ENCODE results near the gene FBLN2. TPM values are rescaled to one million over a fixed set of nuclear protein-coding genes. Genes with fewer than 3 reads are reported as not detected.

Gene FBLN2
- polyA plus RNA-seq, 6 donors from 2014 or later: 4.8 to 17.8 (median 8.0) TPM

DNA sequence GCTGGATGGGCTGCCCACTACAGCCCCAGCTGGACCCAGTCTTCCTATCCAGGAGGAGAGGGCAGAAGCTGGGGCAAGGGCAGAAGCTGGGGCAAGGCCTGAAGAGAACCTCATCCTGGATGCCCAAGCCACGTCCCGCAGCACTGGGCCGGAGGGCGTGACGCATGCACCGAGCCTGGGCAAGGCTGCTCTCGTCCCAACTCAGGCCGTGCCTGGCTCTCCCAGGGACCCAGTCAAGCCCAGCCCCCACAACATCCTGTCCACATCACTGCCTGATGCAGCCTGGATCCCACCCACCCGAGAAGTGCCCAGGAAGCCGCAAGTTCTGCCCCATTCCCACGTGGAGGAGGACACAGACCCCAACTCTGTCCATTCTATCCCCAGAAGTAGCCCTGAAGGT lies 22.3 kb downstream of the FBLN2 start:
- Mint-ChIP-seq H3K27ac (no peak overlapping the region), H3K36me3 (no peaks in the 10 kb centered on the region)

DNA sequence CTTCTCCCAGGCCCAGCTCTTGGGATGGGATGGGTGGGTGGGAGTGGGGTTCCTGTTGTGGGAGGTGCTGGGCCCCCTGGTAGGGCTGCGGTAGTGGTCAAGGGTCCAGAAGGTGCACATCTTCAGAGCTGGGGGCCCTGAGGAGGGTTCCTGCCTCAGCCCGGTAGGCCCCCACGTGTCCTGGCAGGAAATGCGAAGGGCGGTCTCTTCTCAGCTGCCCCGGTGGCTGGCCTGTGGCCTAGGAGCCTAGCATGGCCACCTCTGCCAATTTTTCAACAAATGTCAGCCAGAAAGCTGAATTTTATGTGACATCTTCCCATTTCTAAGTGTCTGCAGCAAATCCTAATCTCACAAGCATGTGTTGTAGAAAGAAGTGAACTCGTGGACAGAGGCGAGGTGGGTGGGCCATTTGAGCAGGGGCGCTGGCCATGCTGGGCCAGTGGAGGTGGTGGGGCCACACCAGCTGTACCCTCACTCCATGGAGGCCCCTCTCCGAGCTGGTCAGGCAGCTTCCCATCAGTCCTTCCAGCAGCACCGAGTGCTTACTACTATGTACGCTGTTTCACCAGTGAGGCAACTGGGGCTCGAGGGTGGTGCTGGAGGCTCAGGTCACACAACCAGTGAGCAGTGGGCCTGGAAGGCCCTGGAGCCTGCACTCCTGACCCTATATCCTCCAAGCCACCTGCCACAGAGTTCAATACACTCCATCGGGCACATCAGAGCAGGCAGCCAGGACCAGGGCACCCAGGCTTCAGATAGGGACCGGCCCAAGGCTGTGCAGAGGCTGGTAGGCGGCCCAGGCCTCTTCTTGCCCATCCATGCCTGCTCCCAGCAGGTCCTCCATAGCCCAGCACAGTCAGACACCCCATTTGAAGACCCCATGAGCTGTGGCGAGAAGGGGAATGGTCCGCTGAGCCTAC lies 23.2 kb downstream of the FBLN2 start:
- no peak overlapping the region for H3K4me3 Mint-ChIP-seq
- peaks cover 0 to 10% (median 0%) of the 10 kb centered on the region in 3 donors for H3K27me3 Mint-ChIP-seq
- H3K27ac Mint-ChIP-seq: peak overlapping the region in 1 of 6 donors; percentile 49
- no peak for ATAC-seq (ENCODE audit: low read depth in 2 of 2)
- H3K9me3 Mint-ChIP-seq: no peaks in the 10 kb centered on the region
- no peak for DNase-seq
- no peaks in the 10 kb centered on the region for H3K36me3 Mint-ChIP-seq
- peaks cover 0 to 10% (median 5%) of the 10 kb centered on the region in 3 donors for H3K4me1 Mint-ChIP-seq

More for the DNA sequence above, 22.3 kb downstream of the FBLN2 start:
- ATAC-seq (ENCODE audit: low read depth in 2 of 2) (no peak), DNase-seq (no peak)
- H3K4me1 Mint-ChIP-seq: peaks cover 0 to 15% (median 2%) of the 10 kb centered on the region in 3 donors
- no peaks in the 10 kb centered on the region for H3K9me3 Mint-ChIP-seq
- H3K27me3 Mint-ChIP-seq: peaks cover 0 to 10% (median 0%) of the 10 kb centered on the region in 3 donors
- H3K4me3 Mint-ChIP-seq: no peak overlapping the region

DNA sequence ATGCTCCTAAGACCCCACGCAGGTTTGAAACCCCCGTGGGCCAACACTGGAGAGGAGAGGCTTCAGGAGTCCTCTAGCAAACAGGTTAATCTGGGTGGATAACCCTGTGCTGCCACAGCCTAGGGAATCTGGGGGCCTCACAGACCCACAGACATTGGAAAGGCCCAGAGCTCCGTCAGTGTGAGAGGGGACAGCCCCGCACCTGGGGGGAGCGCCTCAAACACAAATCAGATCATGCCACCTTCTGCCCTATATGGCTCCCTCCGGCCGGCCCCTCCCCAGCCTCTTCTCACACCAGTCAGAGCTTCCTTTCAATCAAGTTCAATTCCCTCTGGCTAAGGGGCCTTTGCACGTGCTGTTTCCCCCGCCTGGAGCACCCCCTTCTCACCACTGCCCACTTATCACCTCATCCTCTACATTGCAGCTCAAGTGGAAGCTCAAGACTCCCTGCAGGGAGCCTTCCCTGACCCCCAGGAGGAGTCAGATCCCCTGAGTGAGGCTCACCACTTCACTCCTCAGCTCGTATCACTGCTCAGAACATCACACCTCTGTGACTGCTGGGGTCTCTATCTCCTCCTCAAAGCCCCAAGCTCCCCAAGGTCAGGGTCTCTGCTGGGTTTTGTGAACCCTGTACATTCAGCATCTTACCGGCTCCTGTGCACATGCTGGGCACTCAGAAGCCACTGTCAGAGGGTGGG lies 24.1 kb downstream of the FBLN2 start:
- Mint-ChIP-seq H3K36me3 (no peaks in the 10 kb centered on the region), H3K4me3 (no peak overlapping the region), H3K27ac (no peak overlapping the region), H3K4me1 (peaks cover 0 to 10% (median 8%) of the 10 kb centered on the region in 3 donors), H3K9me3 (no peaks in the 10 kb centered on the region), H3K27me3 (peaks cover 0 to 9% (median 0%) of the 10 kb centered on the region in 3 donors)
- DNase-seq (no peak), ATAC-seq (ENCODE audit: low read depth in 2 of 2) (no peak)

DNA sequence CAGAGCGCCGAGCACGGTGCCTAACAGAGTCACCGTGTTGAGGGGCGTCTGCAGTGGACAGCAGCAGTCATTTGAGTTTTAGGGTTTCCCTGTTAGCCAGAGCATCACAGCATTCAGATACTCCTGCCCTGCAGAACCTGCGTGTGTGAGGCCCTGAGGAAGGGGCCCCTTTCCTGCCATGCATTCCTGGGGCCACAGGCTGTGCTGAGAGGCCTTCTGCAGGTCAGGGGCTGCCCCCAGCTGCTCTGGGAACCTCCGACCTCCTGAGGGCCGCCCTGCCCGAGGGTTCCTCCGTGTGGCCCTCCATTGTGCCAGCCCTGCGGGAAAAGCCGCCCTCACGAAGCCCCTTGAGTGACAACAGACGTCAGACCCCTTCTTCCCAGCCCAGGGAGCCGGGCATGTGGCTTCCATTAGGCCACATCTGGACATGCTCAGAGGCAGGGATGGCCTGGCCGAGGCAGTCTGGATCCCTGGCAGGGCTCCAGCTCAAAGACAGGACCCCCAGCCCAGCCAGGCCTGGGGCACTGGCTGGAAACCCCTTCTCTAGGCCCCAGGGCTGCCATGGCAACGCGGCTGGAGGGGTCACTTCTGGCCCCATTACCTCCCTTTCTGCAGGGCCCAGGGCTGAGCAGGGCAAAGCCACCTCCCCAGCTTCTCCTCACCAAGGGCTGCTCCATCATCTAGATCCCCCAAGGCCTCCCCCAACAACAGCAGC lies 25.3 kb downstream of the FBLN2 start:
- Mint-ChIP-seq H3K9me3 (no peaks in the 10 kb centered on the region), H3K27me3 (no peaks in the 10 kb centered on the region), H3K4me1 (peaks cover 0 to 6% (median 6%) of the 10 kb centered on the region in 3 donors), H3K4me3 (no peak overlapping the region), H3K36me3 (no peaks in the 10 kb centered on the region), H3K27ac (no peak overlapping the region)
- no peak for DNase-seq
- no peak for ATAC-seq (ENCODE audit: low read depth in 2 of 2)

DNA sequence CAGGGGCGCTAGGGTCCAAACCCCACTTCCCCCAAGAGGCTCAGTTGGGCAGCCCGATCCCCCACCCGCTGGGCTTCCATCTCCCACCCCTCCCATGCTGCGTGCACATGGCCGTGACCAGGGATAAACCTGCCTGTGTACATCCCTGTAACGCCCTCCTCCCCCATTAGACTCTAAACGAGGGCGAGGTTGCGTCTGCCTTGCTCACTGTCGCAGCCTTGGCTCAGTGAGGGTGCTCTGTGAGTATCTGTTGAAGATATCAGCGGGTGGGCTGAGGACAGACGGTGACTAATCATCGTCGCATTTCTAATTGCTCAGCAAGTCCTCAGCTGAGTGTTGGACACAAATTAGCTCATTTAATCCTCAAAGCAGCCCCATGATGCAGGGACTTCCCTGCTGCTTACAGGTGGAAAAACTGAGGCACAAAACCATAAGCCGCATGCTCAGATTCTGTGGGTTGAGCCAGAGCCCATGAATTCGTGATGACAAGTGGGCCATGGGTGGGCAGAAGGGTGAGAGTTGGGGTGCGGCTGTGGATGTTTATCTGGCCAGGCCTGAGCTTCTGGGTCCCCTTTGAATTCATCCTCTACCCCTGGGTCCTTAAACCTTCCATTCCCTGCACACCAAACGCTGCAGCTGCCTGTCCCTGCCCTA lies 26.0 kb downstream of the FBLN2 start:
- H3K36me3 Mint-ChIP-seq: no peaks in the 10 kb centered on the region
- no peak for ATAC-seq (ENCODE audit: low read depth in 2 of 2)
- peaks cover 0 to 6% (median 0%) of the 10 kb centered on the region in 3 donors for H3K4me1 Mint-ChIP-seq
- H3K27me3 Mint-ChIP-seq: no peaks in the 10 kb centered on the region
- no peaks in the 10 kb centered on the region for H3K9me3 Mint-ChIP-seq
- no peak overlapping the region for H3K27ac Mint-ChIP-seq
- no peak overlapping the region for H3K4me3 Mint-ChIP-seq
- no peak for DNase-seq

DNA sequence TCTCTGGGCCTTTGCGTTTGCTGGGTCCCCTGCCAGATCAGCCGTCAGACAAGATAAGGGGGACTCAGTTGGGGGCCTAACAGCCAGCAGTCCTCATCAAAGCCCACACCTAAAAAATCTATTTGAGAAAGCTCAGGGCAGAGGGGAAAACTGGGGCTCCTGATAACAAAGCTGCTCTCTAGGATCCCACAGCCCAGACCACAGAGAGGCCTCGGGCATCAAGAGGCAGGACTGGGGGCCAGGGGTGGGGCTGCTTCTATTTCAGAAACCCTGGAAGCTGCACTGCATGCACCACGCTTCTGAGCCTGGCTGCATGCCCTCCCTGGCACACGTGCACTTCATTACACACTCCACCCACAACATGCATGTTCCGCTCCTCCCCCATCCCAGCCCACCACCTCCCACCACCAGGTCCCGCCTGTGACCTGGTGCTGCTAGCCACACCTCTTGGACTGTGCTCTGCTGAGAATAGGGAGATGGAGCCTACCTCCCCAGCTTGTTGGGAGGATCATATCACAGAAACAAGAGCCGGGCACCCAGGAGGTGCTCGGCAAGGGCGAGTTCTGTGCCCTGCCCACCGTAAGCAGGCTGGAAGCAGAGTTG lies 26.6 kb downstream of the FBLN2 start:
- DNase-seq (no peak), ATAC-seq (ENCODE audit: low read depth in 2 of 2) (no peak)
- Mint-ChIP-seq H3K9me3 (no peaks in the 10 kb centered on the region), H3K4me1 (peaks cover 0 to 8% (median under 1%) of the 10 kb centered on the region in 3 donors), H3K27ac (no peak overlapping the region), H3K4me3 (peak overlapping the region in 1 of 8 donors; percentile 3), H3K36me3 (no peaks in the 10 kb centered on the region), H3K27me3 (no peaks in the 10 kb centered on the region)

DNA sequence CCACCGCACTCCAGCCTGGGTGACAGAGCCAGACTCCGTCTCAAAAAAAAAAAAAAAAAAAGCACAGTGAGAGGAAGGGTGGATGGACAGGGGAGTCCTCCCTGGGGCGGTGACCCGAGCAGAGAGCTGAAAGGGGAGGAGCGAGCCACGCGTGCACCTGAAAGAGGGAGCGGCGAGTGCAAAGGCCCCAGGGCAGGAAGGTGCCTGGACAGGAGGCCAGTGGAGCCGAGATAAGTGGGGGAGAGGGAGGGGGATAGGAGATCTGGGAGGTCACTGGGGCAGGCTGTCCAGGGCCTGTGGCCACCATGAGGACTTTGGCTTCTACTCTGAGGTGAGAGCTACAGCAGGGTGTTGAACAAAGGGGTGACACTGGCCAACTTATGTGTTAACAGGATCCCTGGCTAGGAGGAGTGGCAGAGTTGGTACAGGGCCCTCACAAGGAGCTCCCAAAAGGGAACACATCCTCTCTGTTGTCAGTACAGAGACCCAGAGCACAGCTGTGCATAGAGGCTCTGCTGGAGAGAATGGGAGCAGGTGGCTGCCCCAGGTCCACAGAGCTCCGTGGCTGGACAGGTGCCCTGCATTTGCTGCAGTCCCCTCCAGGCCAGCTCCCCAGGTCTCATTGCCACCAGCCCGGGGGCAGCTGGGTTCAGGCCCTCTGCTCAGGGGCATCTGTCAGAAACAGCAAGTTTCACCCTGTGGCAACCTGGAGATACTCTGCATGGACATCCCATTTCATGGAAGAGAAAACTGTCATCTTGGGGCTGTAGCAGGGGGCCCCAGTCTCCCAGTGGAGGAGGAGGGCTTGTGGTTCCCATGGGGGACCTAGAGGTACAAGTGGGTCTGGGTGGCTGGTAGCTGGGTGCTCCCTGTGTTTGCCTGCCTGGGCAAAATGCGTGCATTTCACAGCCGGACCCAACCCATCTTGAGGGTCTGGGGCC lies 28.5 kb downstream of the FBLN2 start:
- peak overlapping the region in 2 of 6 donors; percentile 44 to 72 for H3K27ac Mint-ChIP-seq
- H3K4me1 Mint-ChIP-seq: peaks cover 4 to 11% (median 4%) of the 10 kb centered on the region in 3 donors
- H3K9me3 Mint-ChIP-seq: no peaks in the 10 kb centered on the region
- ATAC-seq (ENCODE audit: low read depth in 2 of 2) (no peak), DNase-seq (no peak)
- no peak overlapping the region for H3K4me3 Mint-ChIP-seq
- no peaks in the 10 kb centered on the region for H3K27me3 Mint-ChIP-seq
- H3K36me3 Mint-ChIP-seq: no peaks in the 10 kb centered on the region

DNA sequence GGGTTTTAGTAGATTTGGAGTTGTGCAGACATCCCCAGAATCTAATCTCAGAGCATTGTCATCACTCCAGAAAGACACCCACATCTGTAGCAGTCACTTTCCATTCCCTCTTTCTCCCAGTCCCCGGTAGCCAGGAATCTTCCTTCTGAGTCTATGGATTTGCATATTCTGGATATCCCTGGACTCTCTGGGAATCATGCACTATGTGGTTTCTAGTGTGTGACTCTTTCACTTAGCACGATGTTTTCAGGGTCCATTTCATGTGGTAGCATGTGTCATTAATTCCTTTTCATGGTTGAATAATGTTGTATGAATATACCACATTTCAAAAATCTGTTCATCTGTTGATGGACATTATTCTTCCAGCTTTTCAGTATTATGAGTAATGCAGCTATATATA lies 29.3 kb downstream of the FBLN2 start:
- Mint-ChIP-seq H3K9me3 (no peaks in the 10 kb centered on the region), H3K36me3 (no peaks in the 10 kb centered on the region), H3K27me3 (no peaks in the 10 kb centered on the region), H3K4me3 (no peak overlapping the region), H3K27ac (no peak overlapping the region), H3K4me1 (peaks cover 4 to 11% (median 4%) of the 10 kb centered on the region in 3 donors)
- DNase-seq (no peak), ATAC-seq (ENCODE audit: low read depth in 2 of 2) (no peak)

DNA sequence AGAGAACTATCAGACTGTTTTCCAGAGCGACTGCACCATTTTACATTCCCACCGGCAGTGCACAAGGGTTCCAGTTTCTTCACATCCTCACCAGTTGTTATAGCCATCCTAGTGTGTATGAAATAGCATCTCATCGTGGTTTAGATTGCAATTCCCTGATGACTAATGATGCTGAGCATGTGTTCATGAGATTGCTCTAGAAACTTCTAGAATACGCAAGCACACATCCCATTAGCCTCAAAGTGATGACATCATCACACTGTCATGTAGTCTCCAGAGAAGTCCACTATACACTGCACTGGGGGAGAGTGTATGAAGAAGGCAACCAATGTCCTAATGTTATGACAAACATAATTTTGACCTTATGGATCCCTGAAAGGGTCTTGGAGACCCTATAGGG lies 30.1 kb downstream of the FBLN2 start:
- DNase-seq: no peak
- Mint-ChIP-seq H3K9me3 (no peaks in the 10 kb centered on the region), H3K36me3 (no peaks in the 10 kb centered on the region), H3K4me3 (no peak overlapping the region), H3K27me3 (no peaks in the 10 kb centered on the region), H3K27ac (no peak overlapping the region), H3K4me1 (peaks cover 4 to 11% (median 4%) of the 10 kb centered on the region in 3 donors)
- ATAC-seq (ENCODE audit: low read depth in 2 of 2): no peak

DNA sequence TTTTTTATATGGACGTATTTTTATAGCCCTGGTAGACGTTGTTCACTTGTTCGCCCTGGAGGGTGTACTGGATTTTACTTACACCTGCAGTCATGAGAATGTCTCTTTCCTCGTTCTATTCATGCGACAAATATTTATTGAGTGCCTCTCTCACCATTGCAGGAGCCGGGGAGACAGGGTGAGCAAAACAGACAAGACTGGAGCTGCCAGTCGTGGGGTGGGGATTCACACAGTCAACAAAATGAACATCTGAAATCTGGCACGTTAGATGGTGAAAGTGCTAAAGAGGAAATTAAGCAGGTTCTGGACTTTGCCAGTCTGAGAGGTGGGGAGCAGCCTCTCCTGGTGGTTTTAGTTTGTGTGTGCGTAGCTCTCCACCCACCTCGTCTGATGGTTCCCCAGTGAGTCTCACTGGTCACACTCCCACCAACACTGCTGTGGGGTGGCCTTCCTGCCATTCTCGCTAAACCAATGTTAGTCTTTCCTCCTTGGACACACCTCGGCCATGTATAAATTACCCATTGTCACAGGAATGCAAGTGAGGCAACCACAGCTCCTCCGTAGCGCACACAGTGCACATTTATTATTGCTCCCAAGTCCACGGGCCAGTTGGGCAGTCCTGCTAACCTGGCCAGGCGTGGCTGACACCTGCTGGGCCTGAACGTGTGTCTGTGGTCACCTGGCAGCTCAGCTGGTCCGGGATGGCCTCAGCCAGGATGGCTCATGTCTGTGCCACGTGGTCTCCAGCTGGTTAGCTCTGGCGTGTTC lies 31.5 kb downstream of the FBLN2 start:
- Mint-ChIP-seq H3K27ac (peak overlapping the region in 1 of 6 donors; percentile 17), H3K27me3 (no peaks in the 10 kb centered on the region), H3K36me3 (no peaks in the 10 kb centered on the region), H3K4me1 (peaks cover 4 to 11% (median 4%) of the 10 kb centered on the region in 3 donors), H3K4me3 (no peak overlapping the region), H3K9me3 (no peaks in the 10 kb centered on the region)
- ATAC-seq (ENCODE audit: low read depth in 2 of 2) (no peak), DNase-seq (no peak)

DNA sequence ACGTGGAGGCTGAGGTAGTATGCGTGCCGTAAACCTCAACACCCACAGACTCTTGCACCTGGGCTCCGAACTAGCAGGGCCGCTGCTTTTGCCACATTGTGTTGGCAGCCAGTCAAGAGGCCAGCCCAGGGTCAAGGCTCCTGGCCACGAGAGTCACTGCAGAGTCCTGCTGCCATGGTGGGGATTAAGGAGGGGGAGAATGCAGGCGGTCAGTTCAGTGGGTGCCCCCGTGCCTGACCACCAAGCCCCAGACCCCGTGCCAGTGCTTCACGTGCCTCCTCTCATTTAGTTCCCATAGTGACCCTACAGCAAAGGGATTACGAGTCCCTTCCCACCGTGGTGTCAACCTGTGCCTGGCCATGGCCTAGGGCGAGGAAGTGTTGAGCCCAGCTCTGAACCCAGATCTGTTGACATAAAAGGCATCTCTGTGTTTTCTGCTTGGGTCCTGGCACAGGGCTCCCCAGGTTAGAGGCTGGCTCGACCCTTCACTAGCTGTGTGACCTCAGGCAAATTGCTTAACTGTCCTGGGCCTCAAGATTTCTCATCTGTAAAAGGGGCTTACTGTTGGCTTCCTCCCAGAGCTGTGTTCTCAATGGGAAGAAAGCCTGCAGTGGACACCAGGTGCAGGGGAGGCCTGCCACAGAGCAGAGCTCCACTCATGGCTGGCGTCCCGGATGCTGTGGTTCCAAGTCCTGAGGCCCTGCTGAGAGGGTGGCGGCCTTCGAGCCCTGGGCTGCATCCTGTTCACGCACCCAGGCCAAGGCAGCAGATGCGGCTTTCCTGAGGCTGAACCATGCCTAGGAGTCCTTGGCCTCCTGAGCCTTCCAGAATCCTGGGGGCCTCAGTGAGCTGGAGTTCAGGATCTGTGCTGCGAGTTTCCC lies 32.8 kb downstream of the FBLN2 start:
- ATAC-seq (ENCODE audit: low read depth in 2 of 2) (no peak), DNase-seq (no peak)
- H3K36me3 Mint-ChIP-seq: no peaks in the 10 kb centered on the region
- H3K27me3 Mint-ChIP-seq: no peaks in the 10 kb centered on the region
- H3K4me3 Mint-ChIP-seq: no peak overlapping the region
- no peaks in the 10 kb centered on the region for H3K9me3 Mint-ChIP-seq
- H3K4me1 Mint-ChIP-seq: peaks cover 4 to 10% (median 4%) of the 10 kb centered on the region in 3 donors
- H3K27ac Mint-ChIP-seq: peak overlapping the region in 1 of 6 donors; percentile 92
